HepG2 (cell line): ENCODE measurements around the gene ARF5. TPM values are rescaled to one million over a fixed set of nuclear protein-coding genes. Genes with fewer than 3 reads are reported as not detected.
A peak's percentile ranks its signal among the peaks of the same experiment; 100 is the strongest.

Experiments
- ADNP ChIP-seq: sonication (generic); formaldehyde crosslinking; IDR thresholded peaks from 2 replicates; pipeline ENCODE4 v1.4.0; 2020; ENCODE audit warnings: missing genetic modification reagents
- JUNB ChIP-seq: sonication (generic); formaldehyde crosslinking; IDR thresholded peaks from 2 replicates; pipeline ENCODE4 v1.8.0; 2022; ENCODE audit warnings: missing genetic modification reagents, mild to moderate bottlenecking, borderline replicate concordance
- PBX3 ChIP-seq: sonication (generic); formaldehyde crosslinking; IDR thresholded peaks from 2 replicates; pipeline ENCODE4 v1.8.1; 2023; ENCODE audit warnings: missing genetic modification reagents, inconsistent platforms, borderline replicate concordance
- SETDB1 ChIP-seq: sonication (generic); formaldehyde crosslinking; IDR thresholded peaks from 2 replicates; pipeline ENCODE4 v1.5.1; 2020; ENCODE audit warnings: missing genetic modification reagents, mild to moderate bottlenecking, borderline replicate concordance
- TGIF2 ChIP-seq: IDR thresholded peaks from 2 replicates; pipeline ENCODE4 v1.6.1; 2016; ENCODE audit warnings: control low read depth, missing compliant biosample characterization
- THAP8 ChIP-seq: sonication (generic); formaldehyde crosslinking; IDR thresholded peaks from 2 replicates; pipeline ENCODE4 v1.5.1; 2020; ENCODE audit warnings: missing genetic modification reagents, mild to moderate bottlenecking, borderline replicate concordance
- U2AF1 ChIP-seq: fragments of 200-400 bp; formaldehyde crosslinking; optimal IDR thresholded peaks from 2 replicates; pipeline ENCODE3; 2017; ENCODE audit warnings: mild to moderate bottlenecking, low read depth, low read length
- ZFY ChIP-seq: sonication (generic); formaldehyde crosslinking; IDR thresholded peaks from 2 replicates; pipeline ENCODE4 v1.4.0; 2020; ENCODE audit warnings: missing genetic modification reagents
- ZNF30 ChIP-seq: sonication (generic); formaldehyde crosslinking; IDR thresholded peaks from 2 replicates; pipeline ENCODE4 v1.5.0; 2020; ENCODE audit warnings: mild to moderate bottlenecking, missing genetic modification reagents
- ZNF558 ChIP-seq: sonication (generic); formaldehyde crosslinking; IDR thresholded peaks from 2 replicates; pipeline ENCODE4 v1.9.0; 2022; ENCODE audit warnings: mild to moderate bottlenecking, missing genetic modification reagents, borderline replicate concordance
- ZNF746 ChIP-seq: sonication (generic); formaldehyde crosslinking; IDR thresholded peaks from 2 replicates; pipeline ENCODE4 v1.8.0; 2022; ENCODE audit warnings: mild to moderate bottlenecking, missing genetic modification reagents
- ZNF879 ChIP-seq: sonication (generic); formaldehyde crosslinking; IDR thresholded peaks from 2 replicates; pipeline ENCODE4 v1.8.1; 2023; ENCODE audit warnings: missing genetic modification reagents
- polyA plus RNA-seq, 8 experiments: library from polyadenylated mRNA; depleted of rRNA in 3 of 8; stranded (reverse) in 7 of 8; unstranded in 1 of 8; fragments of >200 nt; fragmentation: Illumina TruSeq in 4 of 8; extraction: Trizol in 4 of 8; gene quantifications; 2 replicates each; pipeline versions ENCODE4 v1.2.1 to v1.2.3, GENCODE V29; 2011 to 2016; ENCODE audit warnings: low read depth in 4 of 8, missing spikeins in 1 of 8, mixed read lengths in 1 of 8; ENCODE audit not compliant: insufficient read depth in 1 of 8
- total RNA-seq, 5 experiments: library from RNA; depleted of rRNA; stranded (reverse); fragments of >200 nt; fragmentation: Illumina TruSeq; extraction: Trizol; gene quantifications; 2 replicates each; pipeline ENCODE4 v1.2.3, GENCODE V29; 2016; ENCODE audit warnings: low read depth in 1 of 5
- TF ChIP-seq, protein P1 (sequence below): sonication (generic); formaldehyde crosslinking; IDR thresholded peaks from 2 replicates; pipeline ENCODE4 v1.5.1; 2020; ENCODE audit warnings: mild to moderate bottlenecking, missing genetic modification reagents, borderline replicate concordance
- TF ChIP-seq, protein P2 (sequence below), 2 experiments: IDR thresholded peaks; 2 replicates each; pipeline ENCODE4 v1.6.1; 2011 to 2012; ENCODE audit warnings: low read length in 2 of 2, borderline replicate concordance in 1 of 2, low read depth in 1 of 2, mild to moderate bottlenecking in 1 of 2, moderate library complexity in 1 of 2
- TF ChIP-seq, protein P3 (sequence below), 2 experiments: sonication (generic) in 1 of 2; formaldehyde crosslinking in 1 of 2; IDR thresholded peaks; 2 replicates each; pipeline versions ENCODE4 v1.5.1 to v1.6.1; 2011 to 2020; ENCODE audit warnings: borderline replicate concordance in 1 of 2, low read depth in 1 of 2, low read length in 1 of 2, mild to moderate bottlenecking in 1 of 2, missing genetic modification reagents in 1 of 2, moderate library complexity in 1 of 2

The ARF5 gene
- total and polyA plus RNA-seq, 2 of the 13 experiments (the other 11 are each of a cell fraction or from before 2014, with no cell fraction given): 109 to 135 TPM

GRCh38 chr7:127582361-127582760 is 5.8 kb upstream of the ARF5 start (continued):
- TF ChIP-seq, protein P1, sequence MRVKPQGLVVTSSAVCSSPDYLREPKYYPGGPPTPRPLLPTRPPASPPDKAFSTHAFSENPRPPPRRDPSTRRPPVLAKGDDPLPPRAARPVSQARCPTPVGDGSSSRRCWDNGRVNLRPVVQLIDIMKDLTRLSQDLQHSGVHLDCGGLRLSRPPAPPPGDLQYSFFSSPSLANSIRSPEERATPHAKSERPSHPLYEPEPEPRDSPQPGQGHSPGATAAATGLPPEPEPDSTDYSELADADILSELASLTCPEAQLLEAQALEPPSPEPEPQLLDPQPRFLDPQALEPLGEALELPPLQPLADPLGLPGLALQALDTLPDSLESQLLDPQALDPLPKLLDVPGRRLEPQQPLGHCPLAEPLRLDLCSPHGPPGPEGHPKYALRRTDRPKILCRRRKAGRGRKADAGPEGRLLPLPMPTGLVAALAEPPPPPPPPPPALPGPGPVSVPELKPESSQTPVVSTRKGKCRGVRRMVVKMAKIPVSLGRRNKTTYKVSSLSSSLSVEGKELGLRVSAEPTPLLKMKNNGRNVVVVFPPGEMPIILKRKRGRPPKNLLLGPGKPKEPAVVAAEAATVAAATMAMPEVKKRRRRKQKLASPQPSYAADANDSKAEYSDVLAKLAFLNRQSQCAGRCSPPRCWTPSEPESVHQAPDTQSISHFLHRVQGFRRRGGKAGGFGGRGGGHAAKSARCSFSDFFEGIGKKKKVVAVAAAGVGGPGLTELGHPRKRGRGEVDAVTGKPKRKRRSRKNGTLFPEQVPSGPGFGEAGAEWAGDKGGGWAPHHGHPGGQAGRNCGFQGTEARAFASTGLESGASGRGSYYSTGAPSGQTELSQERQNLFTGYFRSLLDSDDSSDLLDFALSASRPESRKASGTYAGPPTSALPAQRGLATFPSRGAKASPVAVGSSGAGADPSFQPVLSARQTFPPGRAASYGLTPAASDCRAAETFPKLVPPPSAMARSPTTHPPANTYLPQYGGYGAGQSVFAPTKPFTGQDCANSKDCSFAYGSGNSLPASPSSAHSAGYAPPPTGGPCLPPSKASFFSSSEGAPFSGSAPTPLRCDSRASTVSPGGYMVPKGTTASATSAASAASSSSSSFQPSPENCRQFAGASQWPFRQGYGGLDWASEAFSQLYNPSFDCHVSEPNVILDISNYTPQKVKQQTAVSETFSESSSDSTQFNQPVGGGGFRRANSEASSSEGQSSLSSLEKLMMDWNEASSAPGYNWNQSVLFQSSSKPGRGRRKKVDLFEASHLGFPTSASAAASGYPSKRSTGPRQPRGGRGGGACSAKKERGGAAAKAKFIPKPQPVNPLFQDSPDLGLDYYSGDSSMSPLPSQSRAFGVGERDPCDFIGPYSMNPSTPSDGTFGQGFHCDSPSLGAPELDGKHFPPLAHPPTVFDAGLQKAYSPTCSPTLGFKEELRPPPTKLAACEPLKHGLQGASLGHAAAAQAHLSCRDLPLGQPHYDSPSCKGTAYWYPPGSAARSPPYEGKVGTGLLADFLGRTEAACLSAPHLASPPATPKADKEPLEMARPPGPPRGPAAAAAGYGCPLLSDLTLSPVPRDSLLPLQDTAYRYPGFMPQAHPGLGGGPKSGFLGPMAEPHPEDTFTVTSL (CRISPR knock-in tag): no peak
- TF ChIP-seq SETDB1 (CRISPR knock-in tag): no peak
- 0 out of 2 replicates have a peak, but pooled peaks have one; percentile 31 for TF ChIP-seq ZFY (CRISPR knock-in tag)
- no peak for TF ChIP-seq ZNF746
- TF ChIP-seq U2AF1: no peak
- TF ChIP-seq ZNF879 (CRISPR knock-in tag): no peak
- TF ChIP-seq THAP8: no peak
- TF ChIP-seq, protein P2, sequence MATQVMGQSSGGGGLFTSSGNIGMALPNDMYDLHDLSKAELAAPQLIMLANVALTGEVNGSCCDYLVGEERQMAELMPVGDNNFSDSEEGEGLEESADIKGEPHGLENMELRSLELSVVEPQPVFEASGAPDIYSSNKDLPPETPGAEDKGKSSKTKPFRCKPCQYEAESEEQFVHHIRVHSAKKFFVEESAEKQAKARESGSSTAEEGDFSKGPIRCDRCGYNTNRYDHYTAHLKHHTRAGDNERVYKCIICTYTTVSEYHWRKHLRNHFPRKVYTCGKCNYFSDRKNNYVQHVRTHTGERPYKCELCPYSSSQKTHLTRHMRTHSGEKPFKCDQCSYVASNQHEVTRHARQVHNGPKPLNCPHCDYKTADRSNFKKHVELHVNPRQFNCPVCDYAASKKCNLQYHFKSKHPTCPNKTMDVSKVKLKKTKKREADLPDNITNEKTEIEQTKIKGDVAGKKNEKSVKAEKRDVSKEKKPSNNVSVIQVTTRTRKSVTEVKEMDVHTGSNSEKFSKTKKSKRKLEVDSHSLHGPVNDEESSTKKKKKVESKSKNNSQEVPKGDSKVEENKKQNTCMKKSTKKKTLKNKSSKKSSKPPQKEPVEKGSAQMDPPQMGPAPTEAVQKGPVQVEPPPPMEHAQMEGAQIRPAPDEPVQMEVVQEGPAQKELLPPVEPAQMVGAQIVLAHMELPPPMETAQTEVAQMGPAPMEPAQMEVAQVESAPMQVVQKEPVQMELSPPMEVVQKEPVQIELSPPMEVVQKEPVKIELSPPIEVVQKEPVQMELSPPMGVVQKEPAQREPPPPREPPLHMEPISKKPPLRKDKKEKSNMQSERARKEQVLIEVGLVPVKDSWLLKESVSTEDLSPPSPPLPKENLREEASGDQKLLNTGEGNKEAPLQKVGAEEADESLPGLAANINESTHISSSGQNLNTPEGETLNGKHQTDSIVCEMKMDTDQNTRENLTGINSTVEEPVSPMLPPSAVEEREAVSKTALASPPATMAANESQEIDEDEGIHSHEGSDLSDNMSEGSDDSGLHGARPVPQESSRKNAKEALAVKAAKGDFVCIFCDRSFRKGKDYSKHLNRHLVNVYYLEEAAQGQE (IDR thresholded peaks at IDR 0.05; ENCODE audit: borderline replicate concordance in 1 of 2, low read depth in 1 of 2, low read length in 2 of 2): no peak
- no peak for TF ChIP-seq JUNB (CRISPR knock-in tag)
- TF ChIP-seq, protein P3, sequence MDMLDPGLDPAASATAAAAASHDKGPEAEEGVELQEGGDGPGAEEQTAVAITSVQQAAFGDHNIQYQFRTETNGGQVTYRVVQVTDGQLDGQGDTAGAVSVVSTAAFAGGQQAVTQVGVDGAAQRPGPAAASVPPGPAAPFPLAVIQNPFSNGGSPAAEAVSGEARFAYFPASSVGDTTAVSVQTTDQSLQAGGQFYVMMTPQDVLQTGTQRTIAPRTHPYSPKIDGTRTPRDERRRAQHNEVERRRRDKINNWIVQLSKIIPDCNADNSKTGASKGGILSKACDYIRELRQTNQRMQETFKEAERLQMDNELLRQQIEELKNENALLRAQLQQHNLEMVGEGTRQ (IDR thresholded peaks at IDR 0.05; ENCODE audit: low read depth, low read length): no peak
- TF ChIP-seq, protein P3 (CRISPR knock-in tag; IDR thresholded peaks at IDR 0.05; ENCODE audit: borderline replicate concordance): no peak
- TF ChIP-seq ADNP (CRISPR knock-in tag): no peak
- TF ChIP-seq PBX3: no peak
- TF ChIP-seq TGIF2 (CRISPR knock-in tag): no peak
- no peak for TF ChIP-seq ZNF30 (CRISPR knock-in tag)
- TF ChIP-seq ZNF558: no peak
